HuH-7.5 (cell line): ENCODE data around the gene BEAN1.

Experiments used
- DNase-seq: peaks from one replicate; pipeline ENCODE4 v3.0.0; 2011; ENCODE audit warnings: low spot score

The BEAN1 gene

GRCh38 chr16:66521951-66522771 lies 95.1 kb downstream of the BEAN1 start:
- DNase-seq = no peak

GRCh38 chr16:66522816-66523590 lies 95.9 kb downstream of the BEAN1 start:
- no peak for DNase-seq

GRCh38 chr16:66523861-66524354 lies 96.8 kb downstream of the BEAN1 start:
- no peak for DNase-seq

GRCh38 chr16:66524601-66525164 lies 97.6 kb downstream of the BEAN1 start:
- DNase-seq = no peak

- DNase-seq = no peak
Observed at GRCh38 chr16:66525396-66526180, 98.5 kb downstream of the BEAN1 start.

- DNase-seq = no peak
Observed at GRCh38 chr16:66528294-66528693, 101.2 kb downstream of the BEAN1 start.

GRCh38 chr16:66529475-66529874 lies 102.4 kb downstream of the BEAN1 start:
- DNase-seq = no peak
